Astrocyte (in vitro differentiated cells and primary cell): ENCODE results near the gene IGBP1.

Source experiments
- CTCF ChIP-seq: IDR thresholded peaks from 2 replicates; pipeline ENCODE4 v1.5.1; 2011; ENCODE audit warnings: low read depth, mild to moderate bottlenecking, inconsistent platforms, low read length, moderate library complexity; ENCODE audit not compliant: insufficient read depth
- EZH2 ChIP-seq: IDR thresholded peaks from 2 replicates; pipeline ENCODE4 v1.6.1; 2012; ENCODE audit warnings: mild to moderate bottlenecking, low read length, inconsistent platforms; ENCODE audit not compliant: insufficient read depth

GRCh38 chrX:70134116-70134477 is 850 bp downstream of the IGBP1 start:
- TF ChIP-seq CTCF, result no peak
- no peak for TF ChIP-seq EZH2
